Neural crest cell (in vitro differentiated cells): ENCODE measurements around the gene FGD1. TPM values are rescaled to one million over a fixed set of nuclear protein-coding genes. Genes with fewer than 3 reads are reported as not detected.

Experiments used
- DNase-seq: peaks from one replicate; pipeline ENCODE4 v3.0.0; 2021; ENCODE audit warnings: low read depth, mixed read lengths, low spot score
- H3K27ac Mint-ChIP-seq: one replicate; pipeline ENCODE4 v1.8.0; 2021; ENCODE audit warnings: mild to moderate bottlenecking, mixed read lengths; ENCODE audit not compliant: unreplicated experiment
- H3K27me3 Mint-ChIP-seq: 2 replicates; pipeline ENCODE4 v1.8.0; 2021; ENCODE audit warnings: low read depth, mild to moderate bottlenecking, mixed read lengths
- H3K36me3 Mint-ChIP-seq: 2 replicates; pipeline ENCODE4 v1.8.0; 2021; ENCODE audit warnings: low read depth, mild to moderate bottlenecking, mixed read lengths
- H3K4me1 Mint-ChIP-seq: 2 replicates; pipeline ENCODE4 v1.8.0; 2021; ENCODE audit warnings: mixed read lengths
- H3K4me3 Mint-ChIP-seq: one replicate; pipeline ENCODE4 v1.8.0; 2021; ENCODE audit warnings: mild to moderate bottlenecking, mixed read lengths
- H3K9me3 Mint-ChIP-seq: 2 replicates; pipeline ENCODE4 v1.8.0; 2021; ENCODE audit warnings: mixed read lengths
- CTCF ChIP-seq: fragments of 200-600 bp; sonication (generic); conservative IDR thresholded peaks from 2 replicates; pipeline ENCODE4 v1.5.0; 2021; ENCODE audit warnings: antibody characterized with exemption, mild to moderate bottlenecking
- total RNA-seq: library from RNA; stranded (reverse); gene quantifications from 2 replicates; pipeline ENCODE4 v1.2.1, GENCODE V29; 2021

The FGD1 gene
- total RNA-seq, 1 donor from 2014 or later = 36.6 TPM

GRCh38 chrX:54529552-54530356, 33.7 kb upstream of the FGD1 start, which contains the start of gene GNL3L:
Gene GNL3L (plus strand): TSS chrX:54530219. CDS start chrX:54532567, 2,348 bp downstream.
- DNase-seq = peak; percentile 61
- H3K27ac Mint-ChIP-seq = peak within 1 kb of the TSS; percentile 100
- peak within 1 kb of the TSS; percentile 92 for H3K4me3 Mint-ChIP-seq
- no peaks in the 10 kb centered on the region for H3K27me3 Mint-ChIP-seq
- H3K4me1 Mint-ChIP-seq = peaks cover 21% of the 10 kb centered on the region
- H3K36me3 Mint-ChIP-seq = peaks cover 16% of the 10 kb centered on the region
- peaks cover 11% of the 10 kb centered on the region for H3K9me3 Mint-ChIP-seq
- TF ChIP-seq CTCF = no peak

GRCh38 chrX:54529151-54529550, 33.1 kb upstream of the FGD1 start:
- H3K27ac Mint-ChIP-seq = peak overlapping the region; percentile 100
- TF ChIP-seq CTCF = no peak
- peaks cover 9% of the 10 kb centered on the region for H3K9me3 Mint-ChIP-seq
- no peaks in the 10 kb centered on the region for H3K27me3 Mint-ChIP-seq
- H3K4me1 Mint-ChIP-seq = peaks cover 15% of the 10 kb centered on the region
- peak overlapping the region; percentile 92 for H3K4me3 Mint-ChIP-seq
- peaks cover 11% of the 10 kb centered on the region for H3K36me3 Mint-ChIP-seq
- DNase-seq = no peak

GRCh38 chrX:54509400-54509799, 13.4 kb upstream of the FGD1 start:
- no peak for TF ChIP-seq CTCF

GRCh38 chrX:54496936-54497335, 902 bp upstream of the FGD1 start:
- DNase-seq = no peak
- no peak for TF ChIP-seq CTCF
- Mint-ChIP-seq H3K27me3 (no peaks in the 10 kb centered on the region), H3K36me3 (peaks cover 4% of the 10 kb centered on the region), H3K27ac (no peak overlapping the region), H3K9me3 (peaks cover 6% of the 10 kb centered on the region), H3K4me3 (peak overlapping the region; percentile 89), H3K4me1 (peaks cover 42% of the 10 kb centered on the region)

More at GRCh38 chrX:54509400-54509799, 13.4 kb upstream of the FGD1 start:
- peaks cover 8% of the 10 kb centered on the region for H3K9me3 Mint-ChIP-seq
- peaks cover 7% of the 10 kb centered on the region for H3K36me3 Mint-ChIP-seq
- no peaks in the 10 kb centered on the region for H3K27me3 Mint-ChIP-seq
- H3K4me1 Mint-ChIP-seq = peaks cover 7% of the 10 kb centered on the region
- no peak overlapping the region for H3K27ac Mint-ChIP-seq
- DNase-seq = no peak
- H3K4me3 Mint-ChIP-seq = no peak overlapping the region

- peak overlapping the region; percentile 8 for H3K27ac Mint-ChIP-seq
- H3K4me1 Mint-ChIP-seq = peaks cover 46% of the 10 kb centered on the region
- no peaks in the 10 kb centered on the region for H3K27me3 Mint-ChIP-seq
- peaks cover 6% of the 10 kb centered on the region for H3K9me3 Mint-ChIP-seq
- peak overlapping the region; percentile 89 for H3K4me3 Mint-ChIP-seq
- H3K36me3 Mint-ChIP-seq = peaks cover 4% of the 10 kb centered on the region
- TF ChIP-seq CTCF = no peak
- DNase-seq = no peak
Observed at GRCh38 chrX:54496517-54496852, 451 bp upstream of the FGD1 start.
